WTC11 (cell line): Measurements from ENCODE around the gene FXYD6. TPM values are rescaled to one million over a fixed set of nuclear protein-coding genes. Genes with fewer than 3 reads are reported as not detected.
A peak's percentile ranks its signal among the peaks of the same experiment; 100 is the strongest.

Experiments used
- ATAC-seq: fragments of 200-7000 bp; cut with Tn5 transposase; 2 replicates; pipeline ENCODE4 v1.10.0; 2021; ENCODE audit warnings: mild to moderate bottlenecking, moderate library complexity
- CTCF ChIA-PET: fragments of 300-600 bp; sonication (Branson Sonifier 250); formaldehyde crosslinking; loops from one replicate; lab custom pipeline; 2021; ENCODE audit warnings: antibody characterized with exemption; lab: Charles Lee
- POLR2A ChIA-PET: fragments of 350-600 bp; sonication (Branson Sonifier 250); formaldehyde crosslinking; loops from one replicate; lab custom pipeline; 2021; ENCODE audit warnings: antibody characterized with exemption; lab: Charles Lee
- DNase-seq: peaks from one replicate; pipeline ENCODE4 v3.0.0; 2021; ENCODE audit warnings: low spot score
- H3K27ac Mint-ChIP-seq: 2 replicates; pipeline ENCODE4 v1.8.0; 2021; ENCODE audit warnings: mixed read lengths
- H3K27me3 Mint-ChIP-seq: 2 replicates; pipeline ENCODE4 v1.8.0; 2021; ENCODE audit warnings: low read depth, mild to moderate bottlenecking, moderate library complexity, mixed read lengths
- H3K36me3 Mint-ChIP-seq: 2 replicates; pipeline ENCODE4 v1.8.0; 2021; ENCODE audit warnings: mixed read lengths
- H3K4me1 Mint-ChIP-seq: 2 replicates; pipeline ENCODE4 v1.8.0; 2022; ENCODE audit warnings: mixed read lengths
- H3K4me3 Mint-ChIP-seq: 2 replicates; pipeline ENCODE4 v1.8.0; 2021; ENCODE audit warnings: mild to moderate bottlenecking, moderate library complexity, mixed read lengths
- H3K9me3 Mint-ChIP-seq: 2 replicates; pipeline ENCODE4 v1.8.0; 2021; ENCODE audit warnings: mixed read lengths
- CREB1 ChIP-seq: sonication (generic); formaldehyde crosslinking; IDR thresholded peaks from 2 replicates; pipeline ENCODE4 v1.8.0; 2023; ENCODE audit warnings: mild to moderate bottlenecking, missing genetic modification reagents
- ELF4 ChIP-seq: sonication (generic); formaldehyde crosslinking; IDR thresholded peaks from 2 replicates; pipeline ENCODE4 v1.8.1; 2022; ENCODE audit warnings: low read depth, mild to moderate bottlenecking, moderate library complexity, missing genetic modification reagents
- EMX1 ChIP-seq: fragments of 250-450 bp; sonication (Bioruptor Pico); IDR thresholded peaks from 2 replicates; pipeline ENCODE4 v1.8.0; 2021; ENCODE audit warnings: mild to moderate bottlenecking
- ETV6 ChIP-seq: sonication (generic); formaldehyde crosslinking; IDR thresholded peaks from 2 replicates; pipeline ENCODE4 v1.8.1; 2022; ENCODE audit warnings: mild to moderate bottlenecking, missing genetic modification reagents
- IRF2 ChIP-seq: sonication (generic); formaldehyde crosslinking; IDR thresholded peaks from 2 replicates; pipeline ENCODE4 v1.8.0; 2022; ENCODE audit warnings: low read depth, missing genetic modification reagents, borderline replicate concordance
- NR1H2 ChIP-seq: sonication (generic); formaldehyde crosslinking; IDR thresholded peaks from 2 replicates; pipeline ENCODE4 v1.9.0; 2021; ENCODE audit warnings: mild to moderate bottlenecking, moderate library complexity, missing genetic modification reagents
- OVOL2 ChIP-seq: fragments of 250-450 bp; sonication (Bioruptor Pico); IDR thresholded peaks from 2 replicates; pipeline ENCODE4 v1.9.0; 2021; ENCODE audit warnings: mild to moderate bottlenecking, borderline replicate concordance
- SMAD4 ChIP-seq: sonication (generic); formaldehyde crosslinking; IDR thresholded peaks from 2 replicates; pipeline ENCODE4 v1.8.0; 2022; ENCODE audit warnings: mild to moderate bottlenecking, missing genetic modification reagents
- SP1 ChIP-seq: sonication (generic); formaldehyde crosslinking; conservative IDR thresholded peaks from 2 replicates; pipeline ENCODE4 v1.8.1; 2022; ENCODE audit warnings: missing genetic modification reagents
- ZNF138 ChIP-seq: sonication (generic); formaldehyde crosslinking; conservative IDR thresholded peaks from 2 replicates; pipeline ENCODE4 v1.8.1; 2022; ENCODE audit warnings: mild to moderate bottlenecking, moderate library complexity, missing genetic modification reagents
- ZNF317 ChIP-seq: sonication (generic); formaldehyde crosslinking; IDR thresholded peaks from 2 replicates; pipeline ENCODE4 v1.8.1; 2023; ENCODE audit warnings: low read depth, mild to moderate bottlenecking, moderate library complexity, missing genetic modification reagents, borderline replicate concordance
- ZNF416 ChIP-seq: fragments of 250-450 bp; sonication (Bioruptor Pico); IDR thresholded peaks from 2 replicates; pipeline ENCODE4 v1.9.0; 2021; ENCODE audit warnings: mild to moderate bottlenecking, inconsistent platforms
- ZNF671 ChIP-seq: fragments of 250-450 bp; sonication (Bioruptor Pico); IDR thresholded peaks from 2 replicates; pipeline ENCODE4 v1.8.0; 2021; ENCODE audit warnings: mild to moderate bottlenecking
- total RNA-seq: library from RNA; stranded (reverse); gene quantifications from 3 replicates; pipeline ENCODE4 v1.2.3, GENCODE V29; 2021
- TF ChIP-seq, protein P1 (sequence below): fragments of 250-450 bp; sonication (Bioruptor Pico); IDR thresholded peaks from 2 replicates; pipeline ENCODE4 v2.1.2; 2022; ENCODE audit warnings: mild to moderate bottlenecking, moderate library complexity
- TF ChIP-seq, protein P2 (sequence below): sonication (generic); formaldehyde crosslinking; IDR thresholded peaks from 2 replicates; pipeline ENCODE4 v1.8.0; 2023; ENCODE audit warnings: mild to moderate bottlenecking, missing genetic modification reagents
- TF ChIP-seq, protein P3 (sequence below): fragments of 250-450 bp; sonication (Bioruptor Pico); IDR thresholded peaks from 2 replicates; pipeline ENCODE4 v1.9.0; 2021; ENCODE audit warnings: mild to moderate bottlenecking
- TF ChIP-seq, protein P4 (sequence below): sonication (generic); formaldehyde crosslinking; IDR thresholded peaks from 2 replicates; pipeline ENCODE4 v1.8.0; 2022; ENCODE audit warnings: mild to moderate bottlenecking, missing genetic modification reagents
- TF ChIP-seq, protein P5 (sequence below): sonication (generic); formaldehyde crosslinking; IDR thresholded peaks from 2 replicates; pipeline ENCODE4 v1.8.0; 2023; ENCODE audit warnings: missing genetic modification reagents, mild to moderate bottlenecking, borderline replicate concordance

Gene FXYD6
- total RNA-seq, 1 experiment from 2014 or later = 26.2 TPM

DNA sequence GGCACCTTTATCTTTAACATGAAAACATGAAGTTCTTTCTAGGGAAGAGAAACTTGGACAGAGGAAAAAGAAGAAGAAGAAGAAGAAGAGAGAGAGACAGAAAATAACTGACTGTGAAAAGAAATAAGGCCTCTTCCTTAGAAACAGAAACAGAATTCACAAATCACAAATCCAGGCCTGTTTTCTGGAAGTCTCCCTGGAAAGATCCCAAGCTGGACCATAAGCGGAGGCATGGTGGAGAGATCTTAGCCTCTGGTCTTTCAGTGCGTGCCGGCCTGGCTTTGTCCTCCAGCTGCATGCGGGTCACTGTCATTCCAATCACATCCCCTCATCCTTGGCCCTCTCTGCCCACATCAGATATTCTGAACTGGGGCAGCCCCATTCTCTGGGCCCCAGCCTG is 6.9 kb downstream of the FXYD6 start (continued):
- TF ChIP-seq, protein P1, sequence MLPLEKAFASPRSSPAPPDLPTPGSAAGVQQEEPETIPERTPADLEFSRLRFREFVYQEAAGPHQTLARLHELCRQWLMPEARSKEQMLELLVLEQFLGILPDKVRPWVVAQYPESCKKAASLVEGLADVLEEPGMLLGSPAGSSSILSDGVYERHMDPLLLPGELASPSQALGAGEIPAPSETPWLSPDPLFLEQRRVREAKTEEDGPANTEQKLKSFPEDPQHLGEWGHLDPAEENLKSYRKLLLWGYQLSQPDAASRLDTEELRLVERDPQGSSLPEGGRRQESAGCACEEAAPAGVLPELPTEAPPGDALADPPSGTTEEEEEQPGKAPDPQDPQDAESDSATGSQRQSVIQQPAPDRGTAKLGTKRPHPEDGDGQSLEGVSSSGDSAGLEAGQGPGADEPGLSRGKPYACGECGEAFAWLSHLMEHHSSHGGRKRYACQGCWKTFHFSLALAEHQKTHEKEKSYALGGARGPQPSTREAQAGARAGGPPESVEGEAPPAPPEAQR (CRISPR knock-in tag) = no peak
- TF ChIP-seq SP1 (no peak), EMX1 (CRISPR knock-in tag) (no peak), ZNF317 (no peak)
- TF ChIP-seq, protein P2, sequence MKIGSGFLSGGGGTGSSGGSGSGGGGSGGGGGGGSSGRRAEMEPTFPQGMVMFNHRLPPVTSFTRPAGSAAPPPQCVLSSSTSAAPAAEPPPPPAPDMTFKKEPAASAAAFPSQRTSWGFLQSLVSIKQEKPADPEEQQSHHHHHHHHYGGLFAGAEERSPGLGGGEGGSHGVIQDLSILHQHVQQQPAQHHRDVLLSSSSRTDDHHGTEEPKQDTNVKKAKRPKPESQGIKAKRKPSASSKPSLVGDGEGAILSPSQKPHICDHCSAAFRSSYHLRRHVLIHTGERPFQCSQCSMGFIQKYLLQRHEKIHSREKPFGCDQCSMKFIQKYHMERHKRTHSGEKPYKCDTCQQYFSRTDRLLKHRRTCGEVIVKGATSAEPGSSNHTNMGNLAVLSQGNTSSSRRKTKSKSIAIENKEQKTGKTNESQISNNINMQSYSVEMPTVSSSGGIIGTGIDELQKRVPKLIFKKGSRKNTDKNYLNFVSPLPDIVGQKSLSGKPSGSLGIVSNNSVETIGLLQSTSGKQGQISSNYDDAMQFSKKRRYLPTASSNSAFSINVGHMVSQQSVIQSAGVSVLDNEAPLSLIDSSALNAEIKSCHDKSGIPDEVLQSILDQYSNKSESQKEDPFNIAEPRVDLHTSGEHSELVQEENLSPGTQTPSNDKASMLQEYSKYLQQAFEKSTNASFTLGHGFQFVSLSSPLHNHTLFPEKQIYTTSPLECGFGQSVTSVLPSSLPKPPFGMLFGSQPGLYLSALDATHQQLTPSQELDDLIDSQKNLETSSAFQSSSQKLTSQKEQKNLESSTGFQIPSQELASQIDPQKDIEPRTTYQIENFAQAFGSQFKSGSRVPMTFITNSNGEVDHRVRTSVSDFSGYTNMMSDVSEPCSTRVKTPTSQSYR (CRISPR knock-in tag) = no peak

DNA sequence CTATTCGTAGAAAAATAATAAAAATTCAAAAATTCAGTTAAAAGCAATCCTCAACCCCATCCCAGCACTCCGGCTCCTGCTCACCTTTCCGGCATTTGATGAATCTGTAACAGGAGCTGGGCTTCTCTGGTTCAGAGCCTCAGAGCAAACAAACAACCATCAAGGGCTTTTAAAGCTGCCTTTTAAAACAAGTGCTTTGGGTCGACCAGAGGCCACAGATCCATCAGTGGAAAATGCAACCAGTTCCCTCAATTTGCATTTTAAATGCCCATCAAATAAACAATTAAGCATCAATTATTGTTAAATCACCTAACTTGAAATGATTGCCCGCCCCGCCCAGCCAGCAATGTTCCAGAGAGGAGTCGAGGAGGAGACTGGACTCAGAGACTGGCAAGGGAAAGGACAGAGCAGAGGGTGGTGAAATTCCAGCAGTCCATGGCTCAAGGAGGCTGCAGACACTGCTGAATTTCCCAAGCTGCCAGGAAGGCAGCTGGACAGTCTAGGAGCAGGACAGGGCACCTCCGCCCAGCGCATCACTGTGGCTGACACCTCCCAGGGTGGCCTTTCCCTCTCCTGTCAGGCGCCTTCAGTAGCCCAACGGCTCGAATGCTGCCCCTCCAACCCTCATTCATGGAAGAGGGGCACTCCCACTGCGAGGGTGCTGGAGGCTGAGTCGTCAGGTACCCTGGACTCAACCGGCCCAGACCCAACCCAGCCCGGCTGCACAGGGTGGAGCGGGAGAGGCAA is 7.5 kb downstream of the FXYD6 start:
- H3K9me3 Mint-ChIP-seq = no peaks in the 10 kb centered on the region
- peak; percentile 75 for ATAC-seq
- CTCF ChIA-PET = interaction anchor here (1.1 to 1.6 kb wide), 3 partner anchors 36 to 78 kb away, joined by 5 to 6 read pairs (median 5); no protein-coding TSS in a partner anchor

DNA sequence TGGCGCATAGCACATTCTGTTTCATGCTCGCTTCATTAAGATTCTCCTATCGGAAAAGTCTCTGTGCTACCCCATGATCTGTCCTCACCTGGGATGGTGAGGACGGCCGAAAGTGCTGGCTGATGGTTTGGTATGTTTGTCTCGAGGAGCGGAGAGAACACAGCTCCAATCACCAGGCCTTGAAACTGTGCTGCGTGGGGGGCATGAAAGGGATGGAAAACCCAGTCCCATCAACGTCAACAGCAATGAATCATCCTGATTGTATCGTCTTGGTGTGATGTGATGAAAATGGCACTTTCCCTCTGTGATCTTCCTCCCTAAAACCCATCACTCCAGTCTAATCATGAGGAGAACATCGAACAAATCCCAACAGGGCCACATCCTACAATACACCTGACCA is 8.4 kb downstream of the FXYD6 start:
- no peaks in the 10 kb centered on the region for H3K9me3 Mint-ChIP-seq
- no peak overlapping the region for H3K4me3 Mint-ChIP-seq
- ChIA-PET CTCF (interaction anchor here (0.9 kb wide), 2 partner anchors 24 to 79 kb away, joined by 3 to 4 read pairs; no protein-coding TSS in a partner anchor), POLR2A (no interaction called here)
- no peaks in the 10 kb centered on the region for H3K36me3 Mint-ChIP-seq
- no peak for ATAC-seq
- no peak overlapping the region for H3K27ac Mint-ChIP-seq
- peaks cover 39% of the 10 kb centered on the region for H3K4me1 Mint-ChIP-seq
- H3K27me3 Mint-ChIP-seq = peaks cover 62% of the 10 kb centered on the region
- no peak for DNase-seq
- TF ChIP-seq ZNF671 (CRISPR knock-in tag) = no peak
- no peak for TF ChIP-seq OVOL2
- no peak for TF ChIP-seq IRF2
- no peak for TF ChIP-seq SMAD4 (CRISPR knock-in tag)
- TF ChIP-seq ZNF138 (CRISPR knock-in tag) = no peak
- no peak for TF ChIP-seq ZNF317
- no peak for TF ChIP-seq CREB1
- TF ChIP-seq ETV6 (CRISPR knock-in tag) = no peak
- TF ChIP-seq, protein P3, sequence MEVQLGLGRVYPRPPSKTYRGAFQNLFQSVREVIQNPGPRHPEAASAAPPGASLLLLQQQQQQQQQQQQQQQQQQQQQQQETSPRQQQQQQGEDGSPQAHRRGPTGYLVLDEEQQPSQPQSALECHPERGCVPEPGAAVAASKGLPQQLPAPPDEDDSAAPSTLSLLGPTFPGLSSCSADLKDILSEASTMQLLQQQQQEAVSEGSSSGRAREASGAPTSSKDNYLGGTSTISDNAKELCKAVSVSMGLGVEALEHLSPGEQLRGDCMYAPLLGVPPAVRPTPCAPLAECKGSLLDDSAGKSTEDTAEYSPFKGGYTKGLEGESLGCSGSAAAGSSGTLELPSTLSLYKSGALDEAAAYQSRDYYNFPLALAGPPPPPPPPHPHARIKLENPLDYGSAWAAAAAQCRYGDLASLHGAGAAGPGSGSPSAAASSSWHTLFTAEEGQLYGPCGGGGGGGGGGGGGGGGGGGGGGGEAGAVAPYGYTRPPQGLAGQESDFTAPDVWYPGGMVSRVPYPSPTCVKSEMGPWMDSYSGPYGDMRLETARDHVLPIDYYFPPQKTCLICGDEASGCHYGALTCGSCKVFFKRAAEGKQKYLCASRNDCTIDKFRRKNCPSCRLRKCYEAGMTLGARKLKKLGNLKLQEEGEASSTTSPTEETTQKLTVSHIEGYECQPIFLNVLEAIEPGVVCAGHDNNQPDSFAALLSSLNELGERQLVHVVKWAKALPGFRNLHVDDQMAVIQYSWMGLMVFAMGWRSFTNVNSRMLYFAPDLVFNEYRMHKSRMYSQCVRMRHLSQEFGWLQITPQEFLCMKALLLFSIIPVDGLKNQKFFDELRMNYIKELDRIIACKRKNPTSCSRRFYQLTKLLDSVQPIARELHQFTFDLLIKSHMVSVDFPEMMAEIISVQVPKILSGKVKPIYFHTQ (CRISPR knock-in tag) = no peak
- TF ChIP-seq, protein P4, sequence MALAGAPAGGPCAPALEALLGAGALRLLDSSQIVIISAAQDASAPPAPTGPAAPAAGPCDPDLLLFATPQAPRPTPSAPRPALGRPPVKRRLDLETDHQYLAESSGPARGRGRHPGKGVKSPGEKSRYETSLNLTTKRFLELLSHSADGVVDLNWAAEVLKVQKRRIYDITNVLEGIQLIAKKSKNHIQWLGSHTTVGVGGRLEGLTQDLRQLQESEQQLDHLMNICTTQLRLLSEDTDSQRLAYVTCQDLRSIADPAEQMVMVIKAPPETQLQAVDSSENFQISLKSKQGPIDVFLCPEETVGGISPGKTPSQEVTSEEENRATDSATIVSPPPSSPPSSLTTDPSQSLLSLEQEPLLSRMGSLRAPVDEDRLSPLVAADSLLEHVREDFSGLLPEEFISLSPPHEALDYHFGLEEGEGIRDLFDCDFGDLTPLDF (CRISPR knock-in tag) = no peak
- TF ChIP-seq ZNF416 (CRISPR knock-in tag) = no peak
- TF ChIP-seq NR1H2 (CRISPR knock-in tag) = no peak

More for the DNA sequence above, 7.5 kb downstream of the FXYD6 start:
- Mint-ChIP-seq H3K27me3 (peaks cover 71% of the 10 kb centered on the region), H3K36me3 (no peaks in the 10 kb centered on the region), H3K4me1 (peaks cover 45% of the 10 kb centered on the region), H3K27ac (no peak overlapping the region), H3K4me3 (0 out of 2 replicates have a peak overlapping the region, but pooled peaks have one; percentile 19)
- POLR2A ChIA-PET = no interaction called here
- TF ChIP-seq, protein P5, sequence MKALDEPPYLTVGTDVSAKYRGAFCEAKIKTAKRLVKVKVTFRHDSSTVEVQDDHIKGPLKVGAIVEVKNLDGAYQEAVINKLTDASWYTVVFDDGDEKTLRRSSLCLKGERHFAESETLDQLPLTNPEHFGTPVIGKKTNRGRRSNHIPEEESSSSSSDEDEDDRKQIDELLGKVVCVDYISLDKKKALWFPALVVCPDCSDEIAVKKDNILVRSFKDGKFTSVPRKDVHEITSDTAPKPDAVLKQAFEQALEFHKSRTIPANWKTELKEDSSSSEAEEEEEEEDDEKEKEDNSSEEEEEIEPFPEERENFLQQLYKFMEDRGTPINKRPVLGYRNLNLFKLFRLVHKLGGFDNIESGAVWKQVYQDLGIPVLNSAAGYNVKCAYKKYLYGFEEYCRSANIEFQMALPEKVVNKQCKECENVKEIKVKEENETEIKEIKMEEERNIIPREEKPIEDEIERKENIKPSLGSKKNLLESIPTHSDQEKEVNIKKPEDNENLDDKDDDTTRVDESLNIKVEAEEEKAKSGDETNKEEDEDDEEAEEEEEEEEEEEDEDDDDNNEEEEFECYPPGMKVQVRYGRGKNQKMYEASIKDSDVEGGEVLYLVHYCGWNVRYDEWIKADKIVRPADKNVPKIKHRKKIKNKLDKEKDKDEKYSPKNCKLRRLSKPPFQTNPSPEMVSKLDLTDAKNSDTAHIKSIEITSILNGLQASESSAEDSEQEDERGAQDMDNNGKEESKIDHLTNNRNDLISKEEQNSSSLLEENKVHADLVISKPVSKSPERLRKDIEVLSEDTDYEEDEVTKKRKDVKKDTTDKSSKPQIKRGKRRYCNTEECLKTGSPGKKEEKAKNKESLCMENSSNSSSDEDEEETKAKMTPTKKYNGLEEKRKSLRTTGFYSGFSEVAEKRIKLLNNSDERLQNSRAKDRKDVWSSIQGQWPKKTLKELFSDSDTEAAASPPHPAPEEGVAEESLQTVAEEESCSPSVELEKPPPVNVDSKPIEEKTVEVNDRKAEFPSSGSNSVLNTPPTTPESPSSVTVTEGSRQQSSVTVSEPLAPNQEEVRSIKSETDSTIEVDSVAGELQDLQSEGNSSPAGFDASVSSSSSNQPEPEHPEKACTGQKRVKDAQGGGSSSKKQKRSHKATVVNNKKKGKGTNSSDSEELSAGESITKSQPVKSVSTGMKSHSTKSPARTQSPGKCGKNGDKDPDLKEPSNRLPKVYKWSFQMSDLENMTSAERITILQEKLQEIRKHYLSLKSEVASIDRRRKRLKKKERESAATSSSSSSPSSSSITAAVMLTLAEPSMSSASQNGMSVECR (CRISPR knock-in tag) = no peak
- TF ChIP-seq ELF4 (CRISPR knock-in tag) = no peak
- DNase-seq = no peak
